ENCODE results near the gene TPST2. TPM values are rescaled to one million over a fixed set of nuclear protein-coding genes. Genes with fewer than 3 reads are reported as not detected.

TPST2 gene
- total RNA-seq, 1 donor from 2014 or later, result 63.1 TPM

GRCh38 chr22:26631282-26631681 lies 41.4 kb upstream of the TPST2 start:
- H3K4me1 ChIP-seq, result no peaks in the 10 kb centered on the region
- TF ChIP-seq CTCF (IDR thresholded peaks at IDR 0.05), result no peak
- no peak overlapping the region for H3K27ac ChIP-seq
- no peaks in the 10 kb centered on the region for H3K27me3 ChIP-seq (ENCODE audit: low read depth)
- no peak overlapping the region for H3K4me3 ChIP-seq
- no peaks in the 10 kb centered on the region for H3K9me3 ChIP-seq
- intact Hi-C loops (cut with DNase I), result no loop called here
- no peaks in the 10 kb centered on the region for H3K36me3 ChIP-seq
- DNase-seq (no peak), ATAC-seq (no peak)

GRCh38 chr22:26629988-26630761 lies 40.2 kb upstream of the TPST2 start:
- ATAC-seq, result no peak
- no peaks in the 10 kb centered on the region for H3K27me3 ChIP-seq (ENCODE audit: low read depth)
- no peaks in the 10 kb centered on the region for H3K36me3 ChIP-seq
- no peak overlapping the region for H3K27ac ChIP-seq
- H3K4me3 ChIP-seq, result no peak overlapping the region
- intact Hi-C loops (cut with DNase I), result no loop called here
- TF ChIP-seq CTCF (IDR thresholded peaks at IDR 0.05), result no peak
- DNase-seq, result no peak
- H3K9me3 ChIP-seq, result no peaks in the 10 kb centered on the region
- no peaks in the 10 kb centered on the region for H3K4me1 ChIP-seq

GRCh38 chr22:26624803-26625202 lies 34.9 kb upstream of the TPST2 start:
- Histone ChIP-seq H3K4me3 (no peak overlapping the region), H3K9me3 (no peaks in the 10 kb centered on the region), H3K4me1 (peaks cover under 1% of the 10 kb centered on the region), H3K36me3 (no peaks in the 10 kb centered on the region), H3K27me3 (ENCODE audit: low read depth) (no peaks in the 10 kb centered on the region), H3K27ac (no peak overlapping the region)
- TF ChIP-seq CTCF (IDR thresholded peaks at IDR 0.05), result no peak
- ATAC-seq (no peak), DNase-seq (no peak)
- intact Hi-C loops (cut with DNase I), result no loop called here

GRCh38 chr22:26623984-26624383 lies 34.1 kb upstream of the TPST2 start:
- Histone ChIP-seq H3K4me1 (peaks cover 6% of the 10 kb centered on the region), H3K27me3 (ENCODE audit: low read depth) (no peaks in the 10 kb centered on the region), H3K9me3 (no peaks in the 10 kb centered on the region), H3K36me3 (no peaks in the 10 kb centered on the region), H3K27ac (no peak overlapping the region), H3K4me3 (no peak overlapping the region)
- intact Hi-C loops (cut with DNase I), result no loop called here
- DNase-seq (no peak), ATAC-seq (no peak)
- no peak for TF ChIP-seq CTCF (IDR thresholded peaks at IDR 0.05)

GRCh38 chr22:26621663-26622062 lies 31.7 kb upstream of the TPST2 start, which contains the start of gene CRYBA4:
Gene CRYBA4 (plus strand): TSS chr22:26621963. CDS start chr22:26622597, 634 bp downstream.
- H3K27me3 ChIP-seq (ENCODE audit: low read depth), result no peaks in the 10 kb centered on the region
- DNase-seq, result no peak
- H3K9me3 ChIP-seq, result no peaks in the 10 kb centered on the region
- H3K36me3 ChIP-seq, result no peaks in the 10 kb centered on the region
- peaks cover 22% of the 10 kb centered on the region for H3K4me1 ChIP-seq
- no peak for TF ChIP-seq CTCF (IDR thresholded peaks at IDR 0.05)
- ATAC-seq, result no peak
- intact Hi-C loops (cut with DNase I), result no loop called here
- H3K4me3 ChIP-seq, result no peak within 1 kb of the TSS
- H3K27ac ChIP-seq, result no peak within 1 kb of the TSS

All from lower lobe of right lung (tissue), 2 donors.